Measurements from ENCODE around the gene MVB12B. TPM values are rescaled to one million over a fixed set of nuclear protein-coding genes. Genes with fewer than 3 reads are reported as not detected.

Gene MVB12B
- total RNA-seq, 1 experiment from 2014 or later = 5.8 TPM

GRCh38 chr9:126528915-126529314 is 202.3 kb downstream of the MVB12B start:
- peaks cover 48 to 63% of the 10 kb centered on the region in 2 experiments for H3K4me1 Mint-ChIP-seq
- H3K18ac ChIP-seq (ENCODE audit: insufficient read length, low read depth, low read length) = no peak overlapping the region

More at GRCh38 chr9:126528915-126529314, 202.3 kb downstream of the MVB12B start:
- no peak overlapping the region for H3K4me2 ChIP-seq (ENCODE audit: insufficient read depth, insufficient read length, low read length)
- no peaks in the 10 kb centered on the region; a peak in 1 of 7 replicates for H3K36me3 Mint-ChIP-seq (ENCODE audit: insufficient read depth in 1 of 3, low read depth in 3 of 3)
- no peak overlapping the region for H3K27ac ChIP-seq (ENCODE audit: insufficient read length, low read depth, low read length)
- no CpG with 5 or more reads among the region's 10 CpGs for WGBS (ENCODE audit: extremely low coverage, insufficient read length, low lambda C conversion rate)
- no peak overlapping the region for H3K4ac ChIP-seq (ENCODE audit: low read depth, low read length)
- H2BK12ac ChIP-seq (ENCODE audit: insufficient read length, low read depth, low read length) = no peak overlapping the region
- no peak overlapping the region for H3K9ac ChIP-seq (ENCODE audit: extremely low read depth, insufficient read length, low read length)
- H3K9me3 ChIP-seq (ENCODE audit: control insufficient read depth, low read depth, low read length) = no peaks in the 10 kb centered on the region
- no peak overlapping the region for H4K8ac ChIP-seq (replicated peaks; ENCODE audit: insufficient read length, low read depth, low read length)
- H4K5ac ChIP-seq (ENCODE audit: insufficient read length, low read depth, low read length) = no peak overlapping the region
- no peak for DNase-seq
- no peak overlapping the region for H2BK15ac ChIP-seq (ENCODE audit: low read depth, low read length)
- H3K56ac ChIP-seq (ENCODE audit: insufficient read length, low read depth, low read length) = no peak overlapping the region
- H3K23me2 ChIP-seq (ENCODE audit: insufficient read length, low read depth, low read length, poor library complexity, severe bottlenecking) = no peaks in the 10 kb centered on the region
- H2BK5ac ChIP-seq (ENCODE audit: insufficient read length, low read length) = no peak overlapping the region
- H3K79me2 ChIP-seq (ENCODE audit: insufficient read depth, low read length) = no peaks in the 10 kb centered on the region
- no peaks in the 10 kb centered on the region for H4K20me1 ChIP-seq (ENCODE audit: control insufficient read depth, insufficient read depth, insufficient read length)
- H2BK20ac ChIP-seq (ENCODE audit: low read depth, low read length, poor library complexity, severe bottlenecking) = no peak overlapping the region
- H2AK5ac ChIP-seq (ENCODE audit: insufficient read length, low read length) = no peak overlapping the region
- no peak overlapping the region for H3K14ac ChIP-seq (ENCODE audit: insufficient read depth, low read length)
- H3K27me3 ChIP-seq (ENCODE audit: insufficient read depth, low read length) = no peaks in the 10 kb centered on the region; the same call in 1 of the 2 replicates
- H3K4me3 Mint-ChIP-seq = no peak overlapping the region
- no peak overlapping the region for H3K23ac ChIP-seq (ENCODE audit: insufficient read length, low read depth, low read length)
- H4K91ac ChIP-seq (ENCODE audit: insufficient read length, low read depth, low read length) = no peak overlapping the region
- H3K4me1 ChIP-seq (ENCODE audit: insufficient read depth, low read length) = 0 out of 2 replicates have a peak, but pooled peaks cover 3% of the 10 kb centered on the region
- H3T11ph ChIP-seq (ENCODE audit: low read length) = no peak overlapping the region
- no peak for TF ChIP-seq CTCF (conservative IDR thresholded peaks at IDR 0.05)
- H2AFZ ChIP-seq (ENCODE audit: low read length) = no peak overlapping the region
- H3K27ac Mint-ChIP-seq = no peak overlapping the region; a peak in 2 of 7 replicates
- H3K79me1 ChIP-seq (ENCODE audit: insufficient read depth, low read depth, low read length, poor library complexity, severe bottlenecking) = no peaks in the 10 kb centered on the region
- H3K9me3 Mint-ChIP-seq = no peaks in the 10 kb centered on the region; a peak in 1 of 5 replicates
- H2BK120ac ChIP-seq (ENCODE audit: low read depth, low read length, poor library complexity, severe bottlenecking) = no peak overlapping the region
- H3K27me3 Mint-ChIP-seq (ENCODE audit: low read depth) = peaks cover 34% of the 10 kb centered on the region
